HG03457 (cell line): Measurements from ENCODE around the gene D2HGDH.
"Not testable (repeated sequence)": the region's sequence is repeated elsewhere in the genome, so short reads cannot be mapped to it uniquely, and the experiment has no call there.

Experiments used
- ATAC-seq: cut with Tn5 transposase; IDR thresholded peaks from one replicate; pipeline ENCODE4 v1.9.1; 2021; ENCODE audit warnings: moderate number of reproducible peaks; ENCODE audit not compliant: unreplicated experiment

The D2HGDH gene

GRCh38 chr2:241806217-241806616 lies 71.8 kb downstream of the D2HGDH start:
- not testable (repeated sequence) for ATAC-seq

GRCh38 chr2:241808051-241808720 lies 73.8 kb downstream of the D2HGDH start:
- no peak for ATAC-seq

GRCh38 chr2:241808721-241809382 lies 74.4 kb downstream of the D2HGDH start, which contains the start of gene NEU4:
Gene NEU4, plus strand, starts transcription at chr2:241809193. Its CDS starts 5,292 bp downstream, at chr2:241814485.
- ATAC-seq = no peak

- ATAC-seq = no peak
Measured at GRCh38 chr2:241809383-241810306, 75.2 kb downstream of the D2HGDH start.

- ATAC-seq = no peak
Measured at GRCh38 chr2:241810307-241811200, 76.1 kb downstream of the D2HGDH start.

GRCh38 chr2:241811201-241811951 lies 76.9 kb downstream of the D2HGDH start:
- ATAC-seq = no peak

- ATAC-seq = no peak
Measured at GRCh38 chr2:241811952-241812729, 77.7 kb downstream of the D2HGDH start.

GRCh38 chr2:241812730-241813643 lies 78.6 kb downstream of the D2HGDH start:
- no peak for ATAC-seq

GRCh38 chr2:241813644-241814392 lies 79.4 kb downstream of the D2HGDH start:
- no peak for ATAC-seq

GRCh38 chr2:241814393-241814642 lies 79.9 kb downstream of the D2HGDH start:
- no peak for ATAC-seq

GRCh38 chr2:241814643-241815476 lies 80.4 kb downstream of the D2HGDH start:
- ATAC-seq = no peak

- no peak for ATAC-seq
Measured at GRCh38 chr2:241815477-241816430, 81.3 kb downstream of the D2HGDH start.

GRCh38 chr2:241816431-241817121 lies 82.1 kb downstream of the D2HGDH start:
- ATAC-seq = no peak

- no peak for ATAC-seq
Measured at GRCh38 chr2:241817126-241817820, 82.8 kb downstream of the D2HGDH start.
